HT-29 (cell line): ENCODE measurements around the gene DMGDH. TPM values are rescaled to one million over a fixed set of nuclear protein-coding genes. Genes with fewer than 3 reads are reported as not detected.

Experiments used
- DNase-seq: peaks from one replicate; pipeline ENCODE4 v3.0.0-alpha.2; 2015; ENCODE audit warnings: low spot score
- total RNA-seq: library from RNA; depleted of rRNA; stranded (reverse); fragments of >200 nt; shearing (Covaris generic); gene quantifications from 2 replicates; pipeline ENCODE4 v1.2.3, GENCODE V29; 2014; rRNA removed

The DMGDH gene
- total RNA-seq, 1 experiment from 2014 or later = not detected

GRCh38 chr5:78975035-78975434 lies 94.4 kb downstream of the DMGDH start:
- no peak for DNase-seq

- peak; percentile 8 for DNase-seq
Measured at GRCh38 chr5:78974601-78975000, 94.9 kb downstream of the DMGDH start.

- no peak for DNase-seq
Measured at GRCh38 chr5:78974011-78974410, 95.5 kb downstream of the DMGDH start.

- no peak for DNase-seq
Measured at GRCh38 chr5:78972654-78973428, 96.6 kb downstream of the DMGDH start.

GRCh38 chr5:78971998-78972397 lies 97.5 kb downstream of the DMGDH start:
- DNase-seq = no peak

GRCh38 chr5:78968781-78969180 lies 100.7 kb downstream of the DMGDH start:
- DNase-seq = no peak

GRCh38 chr5:78964889-78965288 lies 104.6 kb downstream of the DMGDH start:
- DNase-seq = peak; percentile 73

- DNase-seq = no peak
Measured at GRCh38 chr5:78961743-78962142, 107.7 kb downstream of the DMGDH start.

- no peak for DNase-seq
Measured at GRCh38 chr5:78959767-78960166, 109.7 kb downstream of the DMGDH start.

GRCh38 chr5:78958672-78959445 lies 110.6 kb downstream of the DMGDH start:
- DNase-seq = peak; percentile 5

- DNase-seq = no peak
Measured at GRCh38 chr5:78956901-78957300, 112.6 kb downstream of the DMGDH start.

GRCh38 chr5:78953092-78953800 lies 116.2 kb downstream of the DMGDH start:
- no peak for DNase-seq

Other genes with a start within 250 kb of the DMGDH start
- 3.8 and 6.7 TPM in 2 replicates for gene ARSB, start 84.4 kb downstream of the DMGDH start, total RNA-seq
- not detected in 2 replicates for gene BHMT2, start 93 bp upstream of the DMGDH start, total RNA-seq
- not detected in 2 replicates for gene BHMT, start 42.1 kb upstream of the DMGDH start, total RNA-seq
- 5.9 and 7.5 TPM in 2 replicates for gene JMY, start 166.5 kb upstream of the DMGDH start, total RNA-seq